Myocyte (in vitro differentiated cells): Measurements from ENCODE around the gene FARP2. TPM values are rescaled to one million over a fixed set of nuclear protein-coding genes. Genes with fewer than 3 reads are reported as not detected.
A peak's percentile ranks its signal among the peaks of the same experiment; 100 is the strongest.

Experiments used
- DNase-seq: peaks from one replicate; pipeline ENCODE4 v3.0.0-alpha.2; 2012; ENCODE audit warnings: low read depth
- total RNA-seq: library from RNA; depleted of rRNA; stranded (reverse); fragments of >200 nt; gene quantifications from 2 replicates; pipeline ENCODE4 v1.2.3, GENCODE V29; 2014

The FARP2 gene
- total RNA-seq, 1 donor from 2014 or later: 28.7 TPM

GRCh38 chr2:241323778-241324177 lies 32.3 kb upstream of the FARP2 start:
- DNase-seq: no peak

- no peak for DNase-seq
Observed at GRCh38 chr2:241324775-241325174, 31.3 kb upstream of the FARP2 start.

GRCh38 chr2:241325257-241325656 lies 30.8 kb upstream of the FARP2 start:
- DNase-seq: no peak

- DNase-seq: no peak
Observed at GRCh38 chr2:241329669-241330615, 26.1 kb upstream of the FARP2 start.

GRCh38 chr2:241330616-241330981 lies 25.5 kb upstream of the FARP2 start:
- no peak for DNase-seq

- no peak for DNase-seq
Observed at GRCh38 chr2:241334813-241335212, 21.3 kb upstream of the FARP2 start.

- DNase-seq: no peak
Observed at GRCh38 chr2:241339839-241340630, 16.1 kb upstream of the FARP2 start.

- DNase-seq: no peak
Observed at GRCh38 chr2:241340631-241341163, 15.4 kb upstream of the FARP2 start.

GRCh38 chr2:241344925-241345651 lies 11.0 kb upstream of the FARP2 start:
- no peak for DNase-seq

- DNase-seq: no peak
Observed at GRCh38 chr2:241349941-241350340, 6.1 kb upstream of the FARP2 start.

GRCh38 chr2:241350530-241350877 lies 5.6 kb upstream of the FARP2 start:
- no peak for DNase-seq

- no peak for DNase-seq
Observed at GRCh38 chr2:241350878-241351639, 5.0 kb upstream of the FARP2 start.

GRCh38 chr2:241351640-241352031 lies 4.4 kb upstream of the FARP2 start:
- DNase-seq: no peak

GRCh38 chr2:241352227-241352626 lies 3.9 kb upstream of the FARP2 start:
- no peak for DNase-seq

- DNase-seq: peak; percentile 58
Observed at GRCh38 chr2:241354668-241355658, 1.1 kb upstream of the FARP2 start.

- DNase-seq: peak; percentile 12
Observed at GRCh38 chr2:241356871-241357260, 781 bp downstream of the FARP2 start.

- DNase-seq: no peak
Observed at GRCh38 chr2:241357531-241357930, 1.4 kb downstream of the FARP2 start.

GRCh38 chr2:241358470-241358869 lies 2.4 kb downstream of the FARP2 start:
- no peak for DNase-seq

- no peak for DNase-seq
Observed at GRCh38 chr2:241359481-241360045, 3.5 kb downstream of the FARP2 start.
